Transverse colon (tissue), 4 donors: ENCODE results near the gene VAC14. TPM values are rescaled to one million over a fixed set of nuclear protein-coding genes. Genes with fewer than 3 reads are reported as not detected.

Experiments
- DNase-seq: peaks from one replicate; pipeline ENCODE4 v3.0.0-alpha.2; 2019
- H3K27ac ChIP-seq, 4 donors: fragments of 200-600 bp; sonication (generic); 2 replicates each; pipeline ENCODE4 v1.5.1; 2016 to 2018; ENCODE audit warnings: inconsistent platforms in 4 of 4
- H3K27me3 ChIP-seq: fragments of 200-600 bp; sonication (generic); 2 replicates; pipeline ENCODE4 v1.5.1; 2017; ENCODE audit warnings: inconsistent platforms
- H3K36me3 ChIP-seq, 4 donors: fragments of 200-600 bp; sonication (generic); 2 replicates each; pipeline ENCODE4 v1.5.1; 2017 to 2019; ENCODE audit warnings: inconsistent platforms in 4 of 4
- H3K4me1 ChIP-seq, 4 donors: fragments of 200-600 bp; sonication (generic); 2 replicates each; pipeline ENCODE4 v1.5.1; 2017 to 2020; ENCODE audit warnings: inconsistent platforms in 4 of 4
- H3K4me3 ChIP-seq, 4 donors: fragments of 200-600 bp; sonication (generic); 1 replicate in 1 of 4; 2 replicates in 3 of 4; pipeline versions ENCODE4 v1.5.1 to v1.6.1; 2017 to 2019; ENCODE audit warnings: inconsistent platforms in 4 of 4
- H3K9me3 ChIP-seq, 2 donors: fragments of 200-600 bp; sonication (generic); 2 replicates each; pipeline ENCODE4 v1.5.1; 2017 to 2019; ENCODE audit warnings: inconsistent platforms in 2 of 2
- EP300 ChIP-seq: sonication (generic); formaldehyde crosslinking; IDR thresholded peaks from one replicate; pipeline ENCODE4 v1.6.1; 2017; ENCODE audit warnings: antibody characterized with exemption, low read depth
- POLR2A ChIP-seq: fragments of 450-650 bp; IDR thresholded peaks from one replicate; pipeline ENCODE4 v1.6.1; 2016; ENCODE audit warnings: antibody characterized with exemption, mild to moderate bottlenecking, moderate library complexity
- POLR2AphosphoS5 ChIP-seq, 3 donors: sonication (generic); formaldehyde crosslinking; IDR thresholded peaks; one replicate each; pipeline ENCODE4 v1.6.1; 2016; ENCODE audit warnings: antibody characterized with exemption in 3 of 3
- WGBS, 2 donors: methylation state at CpG; one replicate each; pipeline ENCODE4 v1.1.5; 2018; ENCODE audit warnings: low coverage in 1 of 2; 5-methylcytosine and 5-hydroxymethylcytosine counted together
- in situ Hi-C, 4 donors: fragments of 200-750 bp; cut with MboI; loops; one replicate each; pipeline versions ENCODE4 v1.15.0 to v1.15.1; 2017; ENCODE audit warnings: low sequenced_read_pairs in 3 of 4, low pct_ligation_motif_present in 1 of 4, low pct_unique_long_range_greater_than_20kb in 1 of 4
- intact Hi-C: fragments of 100-400 bp; cut with DNase I; formaldehyde crosslinking; loops from one replicate; pipeline ENCODE4 v1.15.1; 2023; ENCODE audit warnings: low total_unique reads
- total RNA-seq, 4 donors: library from RNA; depleted of rRNA; stranded (reverse); fragments of >200 nt; gene quantifications; one replicate each; pipeline ENCODE4 v1.1.0, GENCODE V29; 2016
- TF ChIP-seq, protein P1 (sequence below), 5 experiments: fragments of 200-600 bp in 3 of 5; fragments of 450-650 bp in 2 of 5; sonication (generic) in 3 of 5; IDR thresholded peaks; 1 replicate in 2 of 5; 2 replicates in 3 of 5; pipeline ENCODE4 v1.5.1; 2016 to 2017; ENCODE audit warnings: antibody characterized with exemption in 5 of 5, inconsistent platforms in 3 of 5, mild to moderate bottlenecking in 2 of 5, moderate library complexity in 1 of 5

Gene VAC14
- total RNA-seq, 4 donors from 2014 or later, result 37.2 to 270 (median 64.3) TPM

DNA sequence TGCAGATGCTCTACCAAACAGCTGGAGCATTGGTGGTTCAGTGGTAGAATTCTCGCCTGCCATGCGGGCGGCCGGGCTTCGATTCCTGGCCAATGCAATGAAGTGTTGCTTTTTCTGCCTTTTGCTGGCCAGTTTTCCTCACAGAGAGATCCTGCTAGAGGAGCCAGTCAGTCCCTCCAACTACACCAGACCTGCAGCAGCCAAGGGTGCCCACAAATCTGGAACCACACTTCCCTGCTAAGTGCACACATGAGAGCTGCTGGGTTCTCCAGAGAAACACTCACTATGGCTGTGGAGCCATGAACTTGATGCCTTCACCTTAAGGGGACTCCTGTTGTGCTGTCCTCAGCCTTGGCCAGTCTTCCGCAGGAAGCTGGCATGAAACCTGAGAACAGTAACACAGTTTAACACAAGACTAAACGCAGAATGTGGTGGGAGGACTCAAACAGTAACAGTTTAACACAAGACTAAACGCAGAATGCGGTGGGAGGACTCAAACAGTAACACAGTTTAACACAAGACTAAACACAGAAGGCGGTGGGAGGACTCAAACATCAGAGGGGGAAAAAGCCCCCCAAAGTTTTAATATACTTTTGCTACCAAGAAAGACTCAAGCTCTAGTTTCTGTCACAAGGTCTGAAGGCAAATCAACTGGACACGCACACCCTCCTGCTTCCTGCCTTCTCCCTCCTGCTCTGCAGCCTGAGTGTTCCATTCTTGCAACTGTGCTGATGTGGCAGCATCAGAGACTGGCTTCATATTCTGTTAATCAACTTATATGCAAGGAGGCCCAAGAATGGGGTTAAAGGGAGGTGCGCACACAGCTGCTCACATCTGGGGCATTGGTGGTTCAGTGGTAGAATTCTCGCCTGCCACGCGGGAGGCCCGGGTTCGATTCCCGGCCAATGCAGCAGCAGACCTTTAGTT lies 12.0 kb downstream of the VAC14 start:
- Histone ChIP-seq H3K9me3 (no peaks in the 10 kb centered on the region), H3K4me1 (no peaks in the 10 kb centered on the region), H3K27ac (no peak overlapping the region), H3K27me3 (no peaks in the 10 kb centered on the region), H3K4me3 (no peak overlapping the region), H3K36me3 (peaks cover 0 to 10% (median 4%) of the 10 kb centered on the region in 4 donors)
- WGBS, 2 donors, result 80% methylated on average over 18 of the region's 18 CpGs; no CpG with 5 or more reads in 1 of the 2 donors
- TF ChIP-seq EP300, result no peak
- no peak for TF ChIP-seq POLR2A
- no peak for TF ChIP-seq POLR2AphosphoS5 (IDR thresholded peaks at IDR 0.05)
- TF ChIP-seq, protein P1, sequence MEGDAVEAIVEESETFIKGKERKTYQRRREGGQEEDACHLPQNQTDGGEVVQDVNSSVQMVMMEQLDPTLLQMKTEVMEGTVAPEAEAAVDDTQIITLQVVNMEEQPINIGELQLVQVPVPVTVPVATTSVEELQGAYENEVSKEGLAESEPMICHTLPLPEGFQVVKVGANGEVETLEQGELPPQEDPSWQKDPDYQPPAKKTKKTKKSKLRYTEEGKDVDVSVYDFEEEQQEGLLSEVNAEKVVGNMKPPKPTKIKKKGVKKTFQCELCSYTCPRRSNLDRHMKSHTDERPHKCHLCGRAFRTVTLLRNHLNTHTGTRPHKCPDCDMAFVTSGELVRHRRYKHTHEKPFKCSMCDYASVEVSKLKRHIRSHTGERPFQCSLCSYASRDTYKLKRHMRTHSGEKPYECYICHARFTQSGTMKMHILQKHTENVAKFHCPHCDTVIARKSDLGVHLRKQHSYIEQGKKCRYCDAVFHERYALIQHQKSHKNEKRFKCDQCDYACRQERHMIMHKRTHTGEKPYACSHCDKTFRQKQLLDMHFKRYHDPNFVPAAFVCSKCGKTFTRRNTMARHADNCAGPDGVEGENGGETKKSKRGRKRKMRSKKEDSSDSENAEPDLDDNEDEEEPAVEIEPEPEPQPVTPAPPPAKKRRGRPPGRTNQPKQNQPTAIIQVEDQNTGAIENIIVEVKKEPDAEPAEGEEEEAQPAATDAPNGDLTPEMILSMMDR (IDR thresholded peaks at IDR 0.05), result no peak
- peak; percentile 30 for DNase-seq
- intact Hi-C loops (no loop called here), in situ Hi-C loops (no loop called here)

DNA sequence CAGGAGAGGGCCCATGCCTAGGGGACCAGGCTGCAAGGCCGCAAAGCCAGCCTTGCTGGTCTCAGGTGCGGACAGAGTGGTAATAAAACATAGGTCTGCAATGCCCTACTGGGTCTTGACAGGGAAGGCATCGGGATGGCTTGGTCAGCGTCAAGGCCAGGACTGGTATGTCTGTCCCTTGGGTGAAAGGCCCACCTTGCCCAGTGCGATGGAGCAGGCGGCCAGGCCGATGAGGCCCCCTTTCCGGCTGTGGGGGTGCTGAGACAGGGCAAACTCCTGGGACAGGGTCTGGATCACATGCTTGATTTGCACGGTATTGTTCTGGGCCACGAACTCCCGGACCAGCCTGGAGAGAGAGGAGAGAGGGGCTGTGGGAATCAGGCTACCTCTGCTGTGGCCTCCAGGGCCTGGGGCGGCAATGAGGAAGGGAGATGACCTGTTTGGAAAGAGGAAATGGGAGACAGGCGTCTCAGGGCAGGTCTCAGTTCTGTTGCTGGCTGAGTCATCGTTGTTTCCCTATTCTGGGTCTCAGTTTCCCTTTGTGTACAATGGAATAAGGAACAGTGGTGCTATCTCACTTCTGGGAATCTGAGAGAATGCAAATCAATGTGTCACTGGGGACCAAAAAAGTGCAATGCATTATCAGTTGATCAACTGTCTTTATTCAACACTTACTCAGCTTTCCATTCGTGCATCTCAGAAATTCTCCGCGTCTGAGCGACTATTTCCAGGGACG lies 14.8 kb downstream of the VAC14 start:
- no peak for DNase-seq
- WGBS, 2 donors, result 90 to 100% methylated on average over 2 to 19 of the region's 19 CpGs
- Histone ChIP-seq H3K27me3 (no peaks in the 10 kb centered on the region), H3K27ac (no peak overlapping the region), H3K36me3 (peaks cover 0 to 35% (median 18%) of the 10 kb centered on the region in 4 donors), H3K9me3 (no peaks in the 10 kb centered on the region), H3K4me1 (no peaks in the 10 kb centered on the region), H3K4me3 (no peak overlapping the region)
- intact Hi-C loops, result no loop called here
- TF ChIP-seq, protein P1 (IDR thresholded peaks at IDR 0.05), result no peak
- TF ChIP-seq POLR2A (no peak), EP300 (no peak), POLR2AphosphoS5 (IDR thresholded peaks at IDR 0.05) (no peak)
- in situ Hi-C loops, result no loop called here

DNA sequence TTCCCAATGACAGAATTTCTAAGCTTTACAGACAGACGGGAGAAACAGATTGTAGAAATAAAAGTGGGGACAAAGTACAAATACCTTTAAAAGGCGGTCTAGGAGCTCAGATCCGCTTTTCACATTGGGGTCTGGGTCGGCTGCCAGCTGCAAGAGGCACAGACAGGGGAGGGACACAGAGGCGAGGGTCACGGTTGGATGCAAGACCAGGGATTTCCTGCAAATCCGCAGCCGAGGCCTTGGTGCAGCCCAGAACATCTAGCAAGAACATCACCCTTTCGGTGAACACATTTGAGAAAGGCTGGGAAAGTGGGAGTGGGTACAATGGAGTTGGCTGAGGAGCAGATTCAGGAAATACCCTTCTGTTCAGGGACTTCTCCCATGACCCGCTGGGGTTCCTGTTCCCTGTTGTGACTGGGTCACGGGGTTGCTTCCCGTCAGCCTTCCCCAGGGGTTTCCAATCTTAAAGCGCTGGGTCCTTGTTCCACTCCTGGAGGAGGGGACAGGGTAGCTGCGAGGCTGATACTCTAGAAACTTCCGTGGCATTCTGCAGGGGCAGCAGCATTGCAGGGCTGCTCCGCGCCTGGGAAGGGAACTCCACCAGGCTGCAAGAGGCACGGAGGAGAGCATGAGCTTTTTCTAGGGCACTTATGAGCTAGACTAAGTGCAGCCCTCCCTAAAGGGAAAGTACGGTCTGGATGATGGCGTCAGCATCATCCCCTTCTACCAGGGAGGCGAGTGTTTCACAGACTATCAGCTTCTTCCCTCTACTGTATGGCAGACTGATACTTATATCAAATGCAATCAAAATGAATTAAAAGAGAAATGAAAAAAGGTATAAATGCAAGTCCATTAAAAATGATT lies 16.0 kb downstream of the VAC14 start:
- Histone ChIP-seq H3K27ac (no peak overlapping the region), H3K4me1 (no peaks in the 10 kb centered on the region), H3K27me3 (no peaks in the 10 kb centered on the region), H3K9me3 (no peaks in the 10 kb centered on the region), H3K36me3 (peaks cover 0 to 48% (median 24%) of the 10 kb centered on the region in 4 donors), H3K4me3 (no peak overlapping the region)
- intact Hi-C loops, result no loop called here
- TF ChIP-seq POLR2A, result no peak
- TF ChIP-seq POLR2AphosphoS5 (IDR thresholded peaks at IDR 0.05), result no peak
- TF ChIP-seq EP300, result no peak
- TF ChIP-seq, protein P1 (IDR thresholded peaks at IDR 0.05), result no peak
- 86 to 92% methylated on average over 11 to 21 of the region's 21 CpGs for WGBS, 2 donors
- in situ Hi-C loops, result no loop called here
- DNase-seq, result no peak
